SK-N-SH (cell line): ENCODE results near the gene EXOC6. TPM values are rescaled to one million over a fixed set of nuclear protein-coding genes. Genes with fewer than 3 reads are reported as not detected.

Experiments used
- CTCF ChIA-PET: fragments of 300-600, 350-600 bp; formaldehyde crosslinking; extraction: SDS; loops from one replicate; lab custom pipeline; 2021; lab: Yijun Ruan, JAX
- POLR2A ChIA-PET: fragments of 350-600 bp; sonication (Branson Sonifier 250); formaldehyde crosslinking; extraction: SDS; loops from one replicate; lab custom pipeline; 2020; ENCODE audit warnings: antibody characterized with exemption, inconsistent platforms; lab: Yijun Ruan, JAX
- DNase-seq: peaks from one replicate; pipeline ENCODE4 v3.0.0; 2012
- H2AFZ ChIP-seq: fragments of 200-600 bp; sonication (generic); 2 replicates; pipeline ENCODE4 v1.8.1; 2016; ENCODE audit warnings: antibody characterized with exemption, mild to moderate bottlenecking, low read depth
- H3F3A ChIP-seq: fragments of 200-600 bp; sonication (generic); replicated peaks from 2 replicates; pipeline ENCODE3; 2016; ENCODE audit warnings: antibody characterized with exemption, mild to moderate bottlenecking; ENCODE audit not compliant: insufficient read depth
- H3K27ac ChIP-seq, 2 experiments: fragments of 200-500 bp in 1 of 2; fragments of 200-600 bp in 1 of 2; sonication (Bioruptor generic) in 1 of 2; sonication (generic), shearing (Covaris generic) in 1 of 2; 2 replicates each; pipeline versions ENCODE4 v1.5.1 to v1.6.1; 2014 to 2016; ENCODE audit warnings: low read depth in 2 of 2, inconsistent platforms in 1 of 2, low read length in 1 of 2, mild to moderate bottlenecking in 1 of 2, mixed read lengths in 1 of 2
- H3K27me3 ChIP-seq: fragments of 200-600 bp; sonication (generic), shearing (Covaris generic); 2 replicates; pipeline ENCODE4 v1.6.1; 2016; ENCODE audit warnings: mixed run types; ENCODE audit not compliant: insufficient read depth
- H3K36me3 ChIP-seq, 2 experiments: fragments of 200-500 bp in 1 of 2; fragments of 200-600 bp in 1 of 2; sonication (Bioruptor generic) in 1 of 2; sonication (generic) in 1 of 2; replicated peaks in 1 of 2; 2 replicates each; pipeline versions ENCODE3 to v1.5.1; 2014 to 2016; ENCODE audit warnings: low read length in 1 of 2, mild to moderate bottlenecking in 1 of 2; ENCODE audit not compliant: insufficient read depth in 2 of 2, control insufficient read depth in 1 of 2
- H3K4me1 ChIP-seq, 2 experiments: fragments of 200-500 bp in 1 of 2; fragments of 200-600 bp in 1 of 2; sonication (Bioruptor generic) in 1 of 2; sonication (generic), shearing (Covaris generic) in 1 of 2; 2 replicates each; pipeline versions ENCODE4 v1.5.1 to v1.6.1; 2014 to 2016; ENCODE audit warnings: low read depth in 1 of 2, low read length in 1 of 2, mixed run types in 1 of 2; ENCODE audit not compliant: insufficient read depth in 2 of 2, control insufficient read depth in 1 of 2
- H3K4me2 ChIP-seq: fragments of 200-600 bp; sonication (generic), shearing (Covaris generic); 2 replicates; pipeline ENCODE4 v1.6.1; 2017; ENCODE audit warnings: mixed run types
- H3K4me3 ChIP-seq, 2 experiments: fragments of 200-500 bp in 1 of 2; fragments of 200-600 bp in 1 of 2; sonication (Bioruptor generic) in 1 of 2; sonication (generic), shearing (Covaris generic) in 1 of 2; 2 replicates each; pipeline versions ENCODE4 v1.5.1 to v1.8.1; 2014 to 2016; ENCODE audit warnings: low read depth in 2 of 2, inconsistent platforms in 1 of 2, low read length in 1 of 2, mild to moderate bottlenecking in 1 of 2, mixed read lengths in 1 of 2, moderate library complexity in 1 of 2
- H3K79me2 ChIP-seq: fragments of 200-600 bp; sonication (generic); 2 replicates; pipeline ENCODE4 v1.8.1; 2017; ENCODE audit warnings: mild to moderate bottlenecking; ENCODE audit not compliant: insufficient read depth
- H3K9ac ChIP-seq: fragments of 200-600 bp; sonication (generic); 2 replicates; pipeline ENCODE4 v1.6.1; 2017; ENCODE audit warnings: mixed run types
- H3K9me2 ChIP-seq: fragments of 200-600 bp; sonication (generic); 2 replicates; pipeline ENCODE4 v1.6.1; 2017; ENCODE audit warnings: mixed run types
- H3K9me3 ChIP-seq: fragments of 200-600 bp; sonication (generic); 2 replicates; pipeline ENCODE4 v1.6.1; 2017; ENCODE audit warnings: mixed run types, mild to moderate bottlenecking, moderate library complexity
- H4K20me1 ChIP-seq: fragments of 200-600 bp; sonication (generic); 2 replicates; pipeline ENCODE4 v1.6.1; 2017; ENCODE audit warnings: mild to moderate bottlenecking, mixed run types; ENCODE audit not compliant: insufficient read depth
- CHD2 ChIP-seq: fragments of 150-350 bp; IDR thresholded peaks from 2 replicates; pipeline ENCODE4 v1.6.1; 2018; ENCODE audit warnings: low read length; ENCODE audit not compliant: partially characterized antibody
- EZH2phosphoT487 ChIP-seq: fragments of 200-600 bp; sonication (generic); IDR thresholded peaks from 2 replicates; pipeline ENCODE4 v1.6.1; 2017; ENCODE audit warnings: low read depth, mixed run types, mild to moderate bottlenecking, antibody characterized with exemption, moderate library complexity, borderline replicate concordance
- FOSL2 ChIP-seq: IDR thresholded peaks from 2 replicates; pipeline ENCODE4 v1.4.0; 2012; ENCODE audit warnings: low read depth, mild to moderate bottlenecking, moderate library complexity, borderline replicate concordance
- MAX ChIP-seq: IDR thresholded peaks from 2 replicates; pipeline ENCODE4 v1.4.0; 2012; ENCODE audit warnings: low read depth
- MEF2A ChIP-seq: IDR thresholded peaks from 2 replicates; pipeline ENCODE4 v1.4.0; 2012; ENCODE audit warnings: low read depth, borderline replicate concordance
- MXI1 ChIP-seq: IDR thresholded peaks from 2 replicates; pipeline ENCODE4 v1.6.1; 2012; ENCODE audit warnings: mild to moderate bottlenecking, low read depth, low read length, improper control_type of control experiment
- NRF1 ChIP-seq: IDR thresholded peaks from 2 replicates; pipeline ENCODE4 v1.6.1; 2012; ENCODE audit warnings: low read depth, mild to moderate bottlenecking, low read length
- RAD21 ChIP-seq: IDR thresholded peaks from 2 replicates; pipeline ENCODE4 v1.6.1; 2012; ENCODE audit warnings: mild to moderate bottlenecking, low read length
- RXRA ChIP-seq: IDR thresholded peaks from 2 replicates; pipeline ENCODE4 v1.4.0; 2012; ENCODE audit warnings: low read depth, mild to moderate bottlenecking, borderline replicate concordance
- TAF1 ChIP-seq: IDR thresholded peaks from 2 replicates; pipeline ENCODE4 v1.6.1; 2012; ENCODE audit warnings: low read depth, mild to moderate bottlenecking, low read length, moderate library complexity, borderline replicate concordance
- TEAD4 ChIP-seq: IDR thresholded peaks from 2 replicates; pipeline ENCODE4 v1.4.0; 2012; ENCODE audit warnings: mild to moderate bottlenecking, borderline replicate concordance; ENCODE audit not compliant: insufficient read depth
- USF2 ChIP-seq: fragments of 150-350 bp; IDR thresholded peaks from 2 replicates; pipeline ENCODE4 v1.6.1; 2017; ENCODE audit warnings: antibody characterized with exemption, low read length, low read depth, borderline replicate concordance
- WGBS: methylation state at CpG from one replicate; pipeline ENCODE4 v1.1.6; 2017; ENCODE audit warnings: low lambda C conversion rate; 5-methylcytosine and 5-hydroxymethylcytosine counted together
- polyA plus RNA-seq, 3 experiments: library from polyadenylated mRNA; depleted of rRNA; stranded (reverse); fragments of >200 nt; gene quantifications; 2 replicates each; pipeline ENCODE4 v1.2.3, GENCODE V29; 2012

The EXOC6 gene
- polyA plus RNA-seq, 1 of the 3 experiments (the other 2 are of a cell fraction), result 2.3 TPM

GRCh38 chr10:92799568-92799967 is 48.8 kb upstream of the EXOC6 start:
- WGBS, result 14% methylated on average over 2 of the region's 2 CpGs
- no peaks in the 10 kb centered on the region for H3K27me3 ChIP-seq
- no peaks in the 10 kb centered on the region for H3K9me2 ChIP-seq
- DNase-seq, result no peak
- no peaks in the 10 kb centered on the region; a peak in 1 of 4 replicates for H3K4me1 ChIP-seq
- H3K4me2 ChIP-seq, result no peak overlapping the region
- H3K4me3 ChIP-seq, result no peak overlapping the region
- H3K9me3 ChIP-seq, result no peaks in the 10 kb centered on the region
- no peaks in the 10 kb centered on the region for H3F3A ChIP-seq
- POLR2A ChIA-PET, result no interaction called here
- H4K20me1 ChIP-seq, result no peaks in the 10 kb centered on the region
- CTCF ChIA-PET, result no interaction called here
- H3K27ac ChIP-seq, result no peak overlapping the region
- no peak for TF ChIP-seq FOSL2
- TF ChIP-seq, all 33 proteins: peak for 0
- Histone ChIP-seq H2AFZ (no peak overlapping the region), H3K9ac (no peak overlapping the region), H3K79me2 (no peaks in the 10 kb centered on the region), H3K36me3 (no peaks in the 10 kb centered on the region)

GRCh38 chr10:92800134-92800733 is 48.1 kb upstream of the EXOC6 start:
- Histone ChIP-seq H2AFZ (no peak overlapping the region), H3K9ac (no peak overlapping the region), H3K4me1 (no peaks in the 10 kb centered on the region; a peak in 1 of 4 replicates), H3K27me3 (no peaks in the 10 kb centered on the region), H3F3A (no peaks in the 10 kb centered on the region), H4K20me1 (no peaks in the 10 kb centered on the region), H3K9me2 (no peaks in the 10 kb centered on the region), H3K4me3 (no peak overlapping the region), H3K36me3 (no peaks in the 10 kb centered on the region), H3K79me2 (no peaks in the 10 kb centered on the region), H3K9me3 (no peaks in the 10 kb centered on the region), H3K27ac (no peak overlapping the region), H3K4me2 (no peak overlapping the region)
- POLR2A ChIA-PET, result no interaction called here
- no peak for DNase-seq
- WGBS, result 76% methylated on average over 5 of the region's 5 CpGs
- CTCF ChIA-PET, result no interaction called here
- TF ChIP-seq TAF1 (no peak), RXRA (no peak), NRF1 (no peak), MEF2A (no peak), MAX (no peak), MXI1 (no peak), TEAD4 (no peak), CHD2 (no peak), RAD21 (no peak), EZH2phosphoT487 (no peak), USF2 (no peak)
